ENCODE data around the gene NRP2. TPM values are rescaled to one million over a fixed set of nuclear protein-coding genes. Genes with fewer than 3 reads are reported as not detected.
A peak's percentile ranks its signal among the peaks of the same experiment; 100 is the strongest.

The NRP2 gene
- total RNA-seq, 4 donors from 2014 or later = 195 to 440 (median 314) TPM

DNA sequence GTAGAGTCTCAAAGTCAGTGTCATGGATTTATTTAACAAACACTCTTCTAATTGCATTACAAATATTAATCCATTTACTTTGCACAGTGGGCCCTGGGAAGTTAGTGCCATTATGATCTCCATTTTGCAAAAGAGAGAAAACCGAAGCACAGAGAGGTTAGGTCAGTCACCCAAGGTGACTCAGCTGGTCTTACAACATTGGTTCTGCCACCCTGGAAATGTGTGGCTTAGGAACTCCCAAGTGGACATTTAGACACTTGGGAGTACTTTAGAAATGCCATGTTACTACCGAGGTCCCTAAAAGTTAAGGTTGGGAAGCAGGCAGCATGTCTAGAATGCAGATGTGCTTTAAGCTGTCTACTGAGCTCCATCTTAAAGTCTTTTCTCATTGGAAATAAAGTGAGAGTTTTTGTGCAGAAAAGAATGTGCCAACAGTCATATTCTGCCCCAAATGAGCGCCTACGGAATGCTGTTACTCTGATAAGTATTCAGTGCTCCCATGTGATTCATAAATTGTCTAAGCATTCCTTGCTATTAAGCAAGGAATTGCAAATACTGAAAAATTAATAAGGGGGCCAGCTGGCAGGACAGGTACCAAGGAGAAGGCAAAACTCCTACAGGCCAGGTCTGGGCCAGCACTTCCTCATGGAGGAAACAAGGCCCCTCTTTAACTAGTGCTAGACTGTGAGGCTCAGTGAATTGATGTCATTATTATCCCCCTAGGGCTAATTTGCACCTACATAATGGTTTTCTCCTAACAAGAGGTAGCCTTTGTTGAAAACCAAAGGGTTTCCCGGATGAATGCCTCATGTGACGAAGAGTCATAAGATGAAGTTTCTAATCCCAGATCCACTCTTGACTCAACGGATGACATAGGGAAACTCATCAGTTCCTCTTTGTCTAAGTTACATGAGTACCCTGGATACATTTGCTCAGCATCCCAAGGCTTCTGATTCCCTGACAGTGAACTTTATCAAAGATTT lies 16.3 kb downstream of the NRP2 start:
- Histone ChIP-seq H3K36me3 (peaks cover 0 to 43% (median 13%) of the 10 kb centered on the region in 4 donors), H3K4me1 (peaks cover 29 to 100% (median 100%) of the 10 kb centered on the region in 4 donors), H3K4me3 (no peak overlapping the region), H3K27ac (replicated peaks in 1 of 4) (peak overlapping the region; percentile 87 to 98 (median 93)), H3K9me3 (no peaks in the 10 kb centered on the region), H3K27me3 (no peaks in the 10 kb centered on the region)
- TF ChIP-seq POLR2AphosphoS5 (IDR thresholded peaks at IDR 0.05) (peak in 1 of 2 donors; percentile 23), POLR2A (IDR thresholded peaks at IDR 0.05; ENCODE audit: low read depth) (no peak)
- WGBS = 66% methylated on average over 7 of the region's 7 CpGs
- no peak for DNase-seq (ENCODE audit: extremely low spot score)
- intact Hi-C loops (cut with DNase I) = no loop called here

DNA sequence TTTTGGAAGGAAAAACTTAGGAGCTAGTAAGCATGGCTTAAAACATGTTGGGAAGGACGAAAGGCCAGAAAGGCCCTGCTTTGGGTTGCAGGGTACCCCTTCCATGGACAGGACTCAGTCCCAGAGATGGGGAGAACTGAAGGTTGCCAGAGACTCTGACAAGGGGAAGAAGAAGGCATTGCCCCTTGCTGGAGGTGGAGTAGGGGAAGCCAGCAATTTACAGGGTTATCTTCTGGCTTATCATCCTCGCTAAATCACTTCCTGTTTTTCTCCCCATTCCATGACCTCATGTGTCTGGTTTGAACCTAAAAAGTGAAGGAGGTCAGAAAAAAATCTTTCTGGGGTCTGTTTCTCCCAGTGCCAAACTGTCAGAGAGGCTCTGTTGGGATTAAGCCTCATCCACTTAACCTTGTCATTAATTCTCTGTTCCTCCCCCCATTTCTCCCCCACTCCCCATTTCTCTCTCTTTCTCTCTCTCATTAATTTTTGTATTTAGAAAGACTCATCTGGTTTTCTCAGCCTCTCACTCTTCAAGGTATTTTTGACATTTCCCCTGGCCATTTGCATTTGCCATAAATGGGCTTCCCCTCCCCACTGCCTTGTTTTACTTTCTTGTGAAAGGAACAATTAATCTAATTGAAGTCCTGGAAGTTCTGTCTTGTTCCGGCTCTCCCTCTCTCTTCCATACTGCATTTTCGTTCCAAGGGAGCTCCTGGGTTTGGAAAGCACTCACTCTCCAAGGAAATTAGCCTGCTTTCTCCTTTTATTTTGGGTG lies 17.4 kb downstream of the NRP2 start:
- H3K4me1 ChIP-seq = peaks cover 39 to 100% (median 100%) of the 10 kb centered on the region in 4 donors

GRCh38 chr2:205700331-205701132 lies 18.2 kb downstream of the NRP2 start:
- peaks cover 0 to 48% (median 13%) of the 10 kb centered on the region in 4 donors for H3K36me3 ChIP-seq
- intact Hi-C loops (cut with DNase I) = no loop called here
- no peaks in the 10 kb centered on the region for H3K27me3 ChIP-seq
- no peak for DNase-seq (ENCODE audit: extremely low spot score)
- peak overlapping the region; percentile 87 to 98 (median 93) for H3K27ac ChIP-seq (replicated peaks in 1 of 4)
- H3K9me3 ChIP-seq = no peaks in the 10 kb centered on the region
- peak overlapping the region in 1 of 4 donors; percentile 9 for H3K4me3 ChIP-seq
- TF ChIP-seq CTCF (IDR thresholded peaks at IDR 0.05) (no peak), EP300 (IDR thresholded peaks at IDR 0.05) (no peak), POLR2AphosphoS5 (IDR thresholded peaks at IDR 0.05) (peak in 1 of 2 donors; percentile 23), POLR2A (IDR thresholded peaks at IDR 0.05; ENCODE audit: low read depth) (no peak)
- WGBS = 29% methylated on average over 11 of the region's 12 CpGs
- peaks cover 40 to 100% (median 100%) of the 10 kb centered on the region in 4 donors for H3K4me1 ChIP-seq

More for the DNA sequence above, 17.4 kb downstream of the NRP2 start:
- TF ChIP-seq EP300 (IDR thresholded peaks at IDR 0.05) = no peak
- TF ChIP-seq POLR2A (IDR thresholded peaks at IDR 0.05; ENCODE audit: low read depth) = no peak
- no peak for TF ChIP-seq POLR2AphosphoS5 (IDR thresholded peaks at IDR 0.05)
- no peak for TF ChIP-seq CTCF (IDR thresholded peaks at IDR 0.05)
- WGBS = 44% methylated on average over 4 of the region's 4 CpGs
- Histone ChIP-seq H3K27me3 (no peaks in the 10 kb centered on the region), H3K9me3 (no peaks in the 10 kb centered on the region), H3K4me3 (no peak overlapping the region), H3K27ac (replicated peaks in 1 of 4) (peak overlapping the region; percentile 87 to 98 (median 93)), H3K36me3 (peaks cover 0 to 48% (median 13%) of the 10 kb centered on the region in 4 donors)
- DNase-seq (ENCODE audit: extremely low spot score) = no peak
- intact Hi-C loops (cut with DNase I) = no loop called here

GRCh38 chr2:205701509-205701908 lies 19.2 kb downstream of the NRP2 start:
- TF ChIP-seq EP300 (IDR thresholded peaks at IDR 0.05) (no peak), POLR2A (IDR thresholded peaks at IDR 0.05; ENCODE audit: low read depth) (no peak), POLR2AphosphoS5 (IDR thresholded peaks at IDR 0.05) (no peak), CTCF (IDR thresholded peaks at IDR 0.05) (no peak)
- Histone ChIP-seq H3K36me3 (peaks cover 0 to 48% (median 13%) of the 10 kb centered on the region in 4 donors), H3K27me3 (no peaks in the 10 kb centered on the region), H3K27ac (replicated peaks in 1 of 4) (peak overlapping the region; percentile 87 to 98 (median 93)), H3K9me3 (no peaks in the 10 kb centered on the region), H3K4me1 (peaks cover 49 to 100% (median 100%) of the 10 kb centered on the region in 4 donors), H3K4me3 (no peak overlapping the region)
- no peak for DNase-seq (ENCODE audit: extremely low spot score)
- intact Hi-C loops (cut with DNase I) = no loop called here
- WGBS = 42% methylated on average over 1 of the region's 1 CpG

Measured in esophagus muscularis mucosa (tissue), 4 donors.